ENCODE measurements around the gene CENPN.

Gene CENPN

DNA sequence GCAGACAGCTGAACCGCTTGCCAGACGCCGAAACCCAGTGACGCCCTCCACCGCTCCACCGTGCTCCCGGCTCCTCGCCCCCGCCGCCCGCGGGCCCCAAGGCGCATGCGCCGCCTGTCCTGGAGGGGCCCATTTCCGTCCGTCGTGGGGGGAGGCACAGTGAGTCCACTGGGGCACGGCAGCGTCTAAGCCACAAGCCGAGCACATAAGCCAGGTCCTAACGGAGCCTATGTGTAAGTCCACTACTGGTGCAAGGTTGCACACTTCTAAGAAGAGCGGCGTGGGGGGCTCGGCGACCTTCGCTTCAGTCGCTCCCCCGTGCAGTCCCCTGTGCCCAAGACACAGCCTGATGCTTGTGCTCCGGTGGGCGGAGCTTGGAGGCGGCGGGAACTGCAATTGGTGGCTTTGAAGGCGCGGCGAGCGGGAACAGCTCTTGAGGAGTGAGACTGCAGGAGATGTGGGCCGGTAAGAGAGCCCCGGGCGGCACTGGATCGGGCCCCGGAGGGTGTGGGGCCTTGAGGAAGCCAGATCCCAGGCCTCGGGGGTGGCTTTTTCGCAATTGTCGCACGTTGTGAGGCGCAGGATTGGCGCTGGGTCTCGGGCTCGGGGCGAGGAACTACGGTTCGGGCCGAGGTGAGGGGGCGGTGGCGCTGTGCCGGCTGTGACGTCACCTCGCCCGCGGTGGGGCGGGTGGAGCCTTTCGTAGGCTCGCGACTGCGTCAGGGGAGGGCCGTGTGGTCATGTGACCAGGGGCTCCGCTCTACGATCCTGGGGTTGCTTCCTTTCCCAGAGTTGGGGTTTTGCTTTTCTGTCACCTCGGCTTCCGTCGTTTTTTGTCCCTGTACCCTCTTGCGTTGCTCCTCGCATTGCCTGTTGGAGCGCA, at the start of gene CENPN, which contains the start of gene CMC2:
Gene CENPN, plus strand, starts transcription at position 402 of the 883 bp plus-strand sequence. CDS start 4,726 bp downstream, outside the sequence.
Gene CMC2, minus strand, starts transcription at position 73 of the 883 bp plus-strand sequence. CDS start 9,491 bp downstream, outside the sequence.
- TF ChIP-seq CTCF (IDR thresholded peaks at IDR 0.05; ENCODE audit: control extremely low read depth, extremely low read depth, low read depth, missing control alignments), result no peak
- ChIA-PET POLR2A (interaction anchor here (0.6 to 1.0 kb wide), 2 partner anchors 70 to 186 kb away, joined by 3 read pairs; partner anchors contain the start of gene C16orf46), CTCF (interaction anchor here (0.6 to 15.9 kb wide), 3 partner anchors 11 to 27 kb away, joined by 3 to 169 read pairs (median 6); partner anchors contain the start of gene ATMIN)
- DNase-seq (ENCODE audit: extremely low spot score), result peak; percentile 94

DNA sequence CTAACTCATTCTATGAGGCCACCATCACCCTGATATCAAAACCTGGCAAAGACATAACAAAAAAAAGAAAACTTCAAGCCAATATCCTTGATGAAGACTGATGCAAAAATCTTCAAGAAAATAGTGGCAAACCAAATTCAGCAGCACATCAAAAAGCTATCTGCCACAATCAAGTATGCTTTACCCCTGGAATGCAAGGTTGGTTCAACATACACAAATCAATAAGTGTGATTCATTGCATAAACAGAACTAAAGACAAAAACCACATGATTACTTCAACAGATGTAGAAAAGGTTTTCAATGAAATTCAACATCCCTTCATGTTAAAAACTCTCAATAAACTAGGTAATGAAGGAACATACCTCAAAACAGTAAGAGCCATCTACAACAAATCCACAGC, 48.7 kb upstream of the CENPN start:
- no peak for TF ChIP-seq CTCF (IDR thresholded peaks at IDR 0.05; ENCODE audit: control extremely low read depth, extremely low read depth, low read depth, missing control alignments)
- ChIA-PET POLR2A (no interaction called here), CTCF (interaction anchor here (1.3 to 2.2 kb wide), 3 partner anchors 9 to 431 kb away, joined by 3 to 11 read pairs (median 4); no protein-coding TSS in a partner anchor)
- DNase-seq (ENCODE audit: extremely low spot score), result no peak

- DNase-seq (ENCODE audit: extremely low spot score), result no peak
- no peak for TF ChIP-seq CTCF (IDR thresholded peaks at IDR 0.05; ENCODE audit: control extremely low read depth, extremely low read depth, low read depth, missing control alignments)
- ChIA-PET CTCF (no interaction called here), POLR2A (no interaction called here)
These were observed 44.1 kb upstream of the CENPN start for GRCh38 chr16:80962879-80963278.

DNA sequence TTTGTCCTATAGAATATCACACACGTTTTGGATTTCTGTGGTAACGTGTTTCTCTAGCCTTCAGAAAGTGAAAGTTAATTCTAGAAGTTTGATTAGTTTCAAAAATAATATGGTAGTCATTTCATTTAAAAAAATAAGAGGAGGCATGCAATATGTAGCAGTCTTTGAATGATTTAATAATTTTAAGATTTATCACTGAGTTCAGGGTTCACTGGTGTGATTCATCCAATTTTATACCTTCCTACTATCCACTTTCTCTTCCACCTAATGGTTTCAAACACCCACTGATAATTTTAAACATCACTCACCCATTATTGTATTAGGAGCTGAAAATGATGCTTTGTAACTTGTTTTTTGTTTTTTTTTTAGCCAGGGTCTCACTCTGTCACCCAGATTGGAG, 42.7 kb upstream of the CENPN start:
- ChIA-PET POLR2A (no interaction called here), CTCF (interaction anchor here (1.0 to 1.2 kb wide), 2 partner anchors 13 to 40 kb away, joined by 3 read pairs; no protein-coding TSS in a partner anchor)
- no peak for DNase-seq (ENCODE audit: extremely low spot score)
- no peak for TF ChIP-seq CTCF (IDR thresholded peaks at IDR 0.05; ENCODE audit: control extremely low read depth, extremely low read depth, low read depth, missing control alignments)

- ChIA-PET POLR2A (no interaction called here), CTCF (interaction anchor here (1.2 to 2.2 kb wide), 4 partner anchors 8 to 439 kb away, joined by 3 to 5 read pairs (median 4); no protein-coding TSS in a partner anchor)
- no peak for TF ChIP-seq CTCF (IDR thresholded peaks at IDR 0.05; ENCODE audit: control extremely low read depth, extremely low read depth, low read depth, missing control alignments)
- no peak for DNase-seq (ENCODE audit: extremely low spot score)
These were observed 40.4 kb upstream of the CENPN start for GRCh38 chr16:80966617-80967016.

- ChIA-PET POLR2A (no interaction called here), CTCF (interaction anchor here (0.7 to 2.2 kb wide), 3 partner anchors 14 to 259 kb away, joined by 3 to 5 read pairs (median 4); partner anchors contain the start of gene ATMIN)
- DNase-seq (ENCODE audit: extremely low spot score), result no peak
- TF ChIP-seq CTCF (IDR thresholded peaks at IDR 0.05; ENCODE audit: control extremely low read depth, extremely low read depth, low read depth, missing control alignments), result no peak
These were observed 38.5 kb upstream of the CENPN start for GRCh38 chr16:80968386-80969113.

Measured in GM10248 (cell line).